ENCODE results near the gene SEPSECS.

The SEPSECS gene

DNA sequence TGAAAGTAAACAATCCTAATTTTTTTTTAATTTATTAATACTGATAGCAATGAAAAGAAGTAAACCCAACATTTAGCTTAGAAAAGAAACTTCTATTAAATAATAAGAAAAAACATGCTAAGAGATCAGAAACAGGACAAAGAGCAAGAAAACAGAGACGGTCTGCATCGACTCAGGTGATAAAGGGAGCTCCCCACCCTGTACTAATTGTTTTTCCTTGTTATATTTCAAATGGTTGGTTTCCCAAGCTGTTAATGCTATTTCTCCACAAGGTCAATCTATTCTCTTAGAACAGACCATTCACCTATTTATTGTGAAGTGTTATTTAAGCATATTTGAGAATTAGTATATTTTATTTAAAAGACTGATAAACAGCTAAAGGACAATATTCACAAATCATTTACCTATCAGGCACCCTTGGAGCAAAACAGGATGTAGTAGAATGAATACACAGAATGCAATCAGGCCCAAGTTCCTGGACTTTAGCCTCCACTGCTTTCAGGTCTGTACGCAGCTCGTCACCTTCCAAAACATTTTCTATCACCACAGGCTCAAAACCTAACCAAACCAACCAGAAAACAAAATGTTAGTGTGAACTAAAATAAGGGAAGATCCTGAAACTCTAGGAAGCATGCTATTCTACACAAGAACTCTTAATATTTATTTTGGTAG, 5.5 kb downstream of the SEPSECS start:
- Histone ChIP-seq H3K4me2 (ENCODE audit: low read length) (no peak overlapping the region), H3K36me3 (ENCODE audit: control insufficient read depth, insufficient read depth, low read length) (no peaks in the 10 kb centered on the region), H3K4ac (ENCODE audit: low read depth, low read length) (no peak overlapping the region), H2BK120ac (ENCODE audit: low read depth, low read length) (no peak overlapping the region), H3K4me3 (ENCODE audit: low read length) (no peak overlapping the region), H3K79me2 (ENCODE audit: control insufficient read depth, insufficient read depth, low read length) (no peaks in the 10 kb centered on the region), H3K79me1 (ENCODE audit: low read length) (no peaks in the 10 kb centered on the region), H3K56ac (ENCODE audit: low read length) (no peak overlapping the region), H3K9ac (ENCODE audit: low read length) (no peak overlapping the region), H4K8ac (ENCODE audit: low read depth, low read length) (no peak overlapping the region), H3K27me3 (ENCODE audit: insufficient read depth, low read length, poor library complexity) (no peaks in the 10 kb centered on the region), H4K5ac (ENCODE audit: low read length) (no peak overlapping the region), H2BK5ac (ENCODE audit: low read length) (no peak overlapping the region), H3K23ac (ENCODE audit: low read length) (no peak overlapping the region), H3K27ac (ENCODE audit: low read depth, low read length) (no peak overlapping the region), H3K18ac (ENCODE audit: low read length) (no peak overlapping the region), H3K4me1 (ENCODE audit: control insufficient read depth, low read depth, low read length) (no peaks in the 10 kb centered on the region), H2BK15ac (replicated peaks; ENCODE audit: low read depth) (no peak overlapping the region), H2AK5ac (ENCODE audit: low read length) (no peak overlapping the region)
- no CpG with 5 or more reads among the region's 4 CpGs for WGBS (ENCODE audit: extremely low coverage, insufficient coverage, low lambda C conversion rate)
- no peak for DNase-seq

GRCh38 chr4:25146076-25146475, 14.2 kb downstream of the SEPSECS start:
- H2AK5ac ChIP-seq (ENCODE audit: low read length) = no peak overlapping the region
- H3K4me2 ChIP-seq (ENCODE audit: low read length) = no peak overlapping the region
- H3K23ac ChIP-seq (ENCODE audit: low read length) = no peak overlapping the region
- H2BK15ac ChIP-seq (replicated peaks; ENCODE audit: low read depth) = no peak overlapping the region
- no peak overlapping the region for H4K5ac ChIP-seq (ENCODE audit: low read length)
- no peaks in the 10 kb centered on the region for H3K79me2 ChIP-seq (ENCODE audit: control insufficient read depth, insufficient read depth, low read length)
- H3K56ac ChIP-seq (ENCODE audit: low read length) = no peak overlapping the region
- no peaks in the 10 kb centered on the region for H3K79me1 ChIP-seq (ENCODE audit: low read length)
- H3K27me3 ChIP-seq (ENCODE audit: insufficient read depth, low read length, poor library complexity) = no peaks in the 10 kb centered on the region
- no CpG with 5 or more reads among the region's 1 CpG for WGBS (ENCODE audit: extremely low coverage, insufficient coverage, low lambda C conversion rate)
- no peak for DNase-seq
- H3K9ac ChIP-seq (ENCODE audit: low read length) = no peak overlapping the region
- no peak overlapping the region for H3K18ac ChIP-seq (ENCODE audit: low read length)
- H2BK120ac ChIP-seq (ENCODE audit: low read depth, low read length) = no peak overlapping the region
- no peak overlapping the region for H3K27ac ChIP-seq (ENCODE audit: low read depth, low read length)
- no peaks in the 10 kb centered on the region for H3K4me1 ChIP-seq (ENCODE audit: control insufficient read depth, low read depth, low read length)
- H3K4me3 ChIP-seq (ENCODE audit: low read length) = no peak overlapping the region
- no peak overlapping the region for H3K4ac ChIP-seq (ENCODE audit: low read depth, low read length)
- H3K36me3 ChIP-seq (ENCODE audit: control insufficient read depth, insufficient read depth, low read length) = no peaks in the 10 kb centered on the region
- H4K8ac ChIP-seq (ENCODE audit: low read depth, low read length) = no peak overlapping the region
- H2BK5ac ChIP-seq (ENCODE audit: low read length) = no peak overlapping the region

- no CpG with 5 or more reads among the region's 1 CpG for whole genome bisulfite sequencing (ENCODE audit: extremely low coverage, insufficient coverage, low lambda C conversion rate)
- H3K79me2 ChIP-seq (ENCODE audit: control insufficient read depth, insufficient read depth, low read length) = no peaks in the 10 kb centered on the region
- H2AK5ac ChIP-seq (ENCODE audit: low read length) = no peak overlapping the region
- H3K18ac ChIP-seq (ENCODE audit: low read length) = no peak overlapping the region
- H3K4me2 ChIP-seq (ENCODE audit: low read length) = no peak overlapping the region
- H3K4me1 ChIP-seq (ENCODE audit: control insufficient read depth, low read depth, low read length) = peaks cover under 1% of the 10 kb centered on the region
- no peak overlapping the region for H3K23ac ChIP-seq (ENCODE audit: low read length)
- no peak overlapping the region for H3K9ac ChIP-seq (ENCODE audit: low read length)
- H3K79me1 ChIP-seq (ENCODE audit: low read length) = no peaks in the 10 kb centered on the region
- no peak overlapping the region for H3K56ac ChIP-seq (ENCODE audit: low read length)
- DNase-seq = no peak
- H2BK5ac ChIP-seq (ENCODE audit: low read length) = no peak overlapping the region
- H2BK120ac ChIP-seq (ENCODE audit: low read depth, low read length) = no peak overlapping the region
- no peak overlapping the region for H3K4ac ChIP-seq (ENCODE audit: low read depth, low read length)
- H4K5ac ChIP-seq (ENCODE audit: low read length) = no peak overlapping the region
- H2BK15ac ChIP-seq (replicated peaks; ENCODE audit: low read depth) = no peak overlapping the region
- no peak overlapping the region for H4K8ac ChIP-seq (ENCODE audit: low read depth, low read length)
- no peak overlapping the region for H3K4me3 ChIP-seq (ENCODE audit: low read length)
- no peaks in the 10 kb centered on the region for H3K36me3 ChIP-seq (ENCODE audit: control insufficient read depth, insufficient read depth, low read length)
- no peaks in the 10 kb centered on the region for H3K27me3 ChIP-seq (ENCODE audit: insufficient read depth, low read length, poor library complexity)
- H3K27ac ChIP-seq (ENCODE audit: low read depth, low read length) = no peak overlapping the region
Measured at GRCh38 chr4:25144870-25145481, 15.3 kb downstream of the SEPSECS start.

- Histone ChIP-seq H2BK15ac (replicated peaks; ENCODE audit: low read depth) (no peak overlapping the region), H3K79me1 (ENCODE audit: low read length) (no peaks in the 10 kb centered on the region), H3K4me2 (ENCODE audit: low read length) (no peak overlapping the region), H3K23ac (ENCODE audit: low read length) (no peak overlapping the region), H3K27me3 (ENCODE audit: insufficient read depth, low read length, poor library complexity) (no peaks in the 10 kb centered on the region), H3K4ac (ENCODE audit: low read depth, low read length) (no peak overlapping the region), H2BK5ac (ENCODE audit: low read length) (no peak overlapping the region), H4K5ac (ENCODE audit: low read length) (no peak overlapping the region), H2AK5ac (ENCODE audit: low read length) (no peak overlapping the region), H3K4me1 (ENCODE audit: control insufficient read depth, low read depth, low read length) (peaks cover 2% of the 10 kb centered on the region), H3K36me3 (ENCODE audit: control insufficient read depth, insufficient read depth, low read length) (no peaks in the 10 kb centered on the region), H4K8ac (ENCODE audit: low read depth, low read length) (no peak overlapping the region), H3K18ac (ENCODE audit: low read length) (no peak overlapping the region), H3K4me3 (ENCODE audit: low read length) (no peak overlapping the region), H3K9ac (ENCODE audit: low read length) (no peak overlapping the region), H3K79me2 (ENCODE audit: control insufficient read depth, insufficient read depth, low read length) (no peaks in the 10 kb centered on the region), H2BK120ac (ENCODE audit: low read depth, low read length) (no peak overlapping the region), H3K27ac (ENCODE audit: low read depth, low read length) (no peak overlapping the region), H3K56ac (ENCODE audit: low read length) (no peak overlapping the region)
- no peak for DNase-seq
- WGBS (ENCODE audit: extremely low coverage, insufficient coverage, low lambda C conversion rate) = no CpG with 5 or more reads among the region's 4 CpGs
Measured at GRCh38 chr4:25142468-25142867, 17.8 kb downstream of the SEPSECS start.

GRCh38 chr4:25141592-25141991, 18.7 kb downstream of the SEPSECS start:
- Histone ChIP-seq H3K4me1 (ENCODE audit: control insufficient read depth, low read depth, low read length) (peaks cover 2% of the 10 kb centered on the region), H4K5ac (ENCODE audit: low read length) (no peak overlapping the region), H3K27me3 (ENCODE audit: insufficient read depth, low read length, poor library complexity) (no peaks in the 10 kb centered on the region), H3K36me3 (ENCODE audit: control insufficient read depth, insufficient read depth, low read length) (no peaks in the 10 kb centered on the region), H3K4me3 (ENCODE audit: low read length) (no peak overlapping the region), H2BK5ac (ENCODE audit: low read length) (no peak overlapping the region), H2AK5ac (ENCODE audit: low read length) (no peak overlapping the region), H3K18ac (ENCODE audit: low read length) (no peak overlapping the region), H2BK15ac (replicated peaks; ENCODE audit: low read depth) (no peak overlapping the region), H2BK120ac (ENCODE audit: low read depth, low read length) (no peak overlapping the region), H3K4ac (ENCODE audit: low read depth, low read length) (no peak overlapping the region), H3K4me2 (ENCODE audit: low read length) (no peak overlapping the region), H3K9ac (ENCODE audit: low read length) (no peak overlapping the region), H3K27ac (ENCODE audit: low read depth, low read length) (no peak overlapping the region), H3K23ac (ENCODE audit: low read length) (no peak overlapping the region), H3K79me1 (ENCODE audit: low read length) (no peaks in the 10 kb centered on the region), H3K79me2 (ENCODE audit: control insufficient read depth, insufficient read depth, low read length) (no peaks in the 10 kb centered on the region), H4K8ac (ENCODE audit: low read depth, low read length) (no peak overlapping the region), H3K56ac (ENCODE audit: low read length) (no peak overlapping the region)
- no CpG with 5 or more reads among the region's 4 CpGs for WGBS (ENCODE audit: extremely low coverage, insufficient coverage, low lambda C conversion rate)
- DNase-seq = no peak

DNA sequence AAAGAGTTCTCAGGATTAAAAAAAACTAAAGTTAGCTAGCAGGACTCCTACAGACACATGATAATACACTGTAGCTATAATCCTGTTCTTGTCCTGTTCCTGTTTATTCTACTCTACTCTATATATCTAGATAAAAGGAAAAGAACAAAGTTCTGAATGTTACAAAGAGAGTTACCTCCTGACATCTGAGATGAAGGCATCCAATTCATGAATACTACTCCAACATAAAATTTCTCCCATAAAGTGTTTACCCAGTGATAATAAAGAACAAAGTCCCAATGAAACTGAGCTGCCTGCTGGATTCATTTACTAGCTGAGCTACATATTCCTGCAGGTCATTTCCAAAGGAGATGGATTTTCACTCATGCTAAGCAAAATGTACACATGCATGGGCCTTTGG, 27.1 kb downstream of the SEPSECS start:
- no peak overlapping the region for H2AK5ac ChIP-seq (ENCODE audit: low read length)
- no peak overlapping the region for H2BK15ac ChIP-seq (replicated peaks; ENCODE audit: low read depth)
- H4K5ac ChIP-seq (ENCODE audit: low read length) = no peak overlapping the region
- no peaks in the 10 kb centered on the region for H3K36me3 ChIP-seq (ENCODE audit: control insufficient read depth, insufficient read depth, low read length)
- H3K4me3 ChIP-seq (ENCODE audit: low read length) = no peak overlapping the region
- peak overlapping the region; percentile 61 for H2BK120ac ChIP-seq (ENCODE audit: low read depth, low read length)
- H3K9ac ChIP-seq (ENCODE audit: low read length) = no peak overlapping the region
- no peak overlapping the region for H3K4ac ChIP-seq (ENCODE audit: low read depth, low read length)
- no peak overlapping the region for H3K27ac ChIP-seq (ENCODE audit: low read depth, low read length)
- peaks cover 2% of the 10 kb centered on the region for H3K4me1 ChIP-seq (ENCODE audit: control insufficient read depth, low read depth, low read length)
- no peaks in the 10 kb centered on the region for H3K79me1 ChIP-seq (ENCODE audit: low read length)
- no peak overlapping the region for H3K18ac ChIP-seq (ENCODE audit: low read length)
- no peak overlapping the region for H3K23ac ChIP-seq (ENCODE audit: low read length)
- H3K4me2 ChIP-seq (ENCODE audit: low read length) = no peak overlapping the region
- no peaks in the 10 kb centered on the region for H3K27me3 ChIP-seq (ENCODE audit: insufficient read depth, low read length, poor library complexity)
- H4K8ac ChIP-seq (ENCODE audit: low read depth, low read length) = no peak overlapping the region
- no peak for DNase-seq
- no peak overlapping the region for H3K56ac ChIP-seq (ENCODE audit: low read length)
- no peak overlapping the region for H2BK5ac ChIP-seq (ENCODE audit: low read length)
- no peaks in the 10 kb centered on the region for H3K79me2 ChIP-seq (ENCODE audit: control insufficient read depth, insufficient read depth, low read length)
